HCT116 (cell line): ENCODE measurements around the gene CASZ1. TPM values are rescaled to one million over a fixed set of nuclear protein-coding genes. Genes with fewer than 3 reads are reported as not detected.

ENCODE experiments used
- ATAC-seq: fragments of 200-7000 bp; cut with Tn5 transposase; 2 replicates; pipeline ENCODE4 v1.9.1; 2020; ENCODE audit warnings: mild to moderate bottlenecking, moderate library complexity
- BruUV-seq: library from RNA; stranded (reverse); fragments of 400-500 nt; replicated peaks from 2 replicates; lab custom pipeline; 2021; lab: Mats Ljungman, UMichigan
- CTCF ChIA-PET: fragments of 300-600 bp; sonication (Branson Sonifier 250); formaldehyde crosslinking; loops from one replicate; lab custom pipeline; 2021; ENCODE audit warnings: antibody characterized with exemption; lab: Charles Lee
- POLR2A ChIA-PET: fragments of 300-600, 350-600 bp; sonication (Branson Sonifier 250); formaldehyde crosslinking; loops from one replicate; lab custom pipeline; 2021; ENCODE audit warnings: antibody characterized with exemption; lab: Charles Lee
- RAD21 ChIA-PET, 2 experiments: fragments of 300-600 bp; sonication (Branson Sonifier 250); formaldehyde crosslinking; loops; one replicate each; lab custom pipeline; 2023; ENCODE audit warnings: low total read pairs in 2 of 2; ENCODE audit not compliant: uncharacterized antibody in 2 of 2, unreplicated experiment in 2 of 2, low non-redundant PET in 1 of 2; lab: Charles Lee
- DNase-seq: peaks from one replicate; pipeline ENCODE4 v3.0.0-alpha.2; 2010; ENCODE audit warnings: low read depth, low spot score
- H2AFZ ChIP-seq: fragments of 200-600 bp; shearing (Covaris generic), sonication (generic); 2 replicates; pipeline ENCODE4 v1.6.1; 2017; ENCODE audit warnings: low read depth, mixed run types, mixed read lengths, antibody characterized with exemption, low read length; ENCODE audit not compliant: poor library complexity, severe bottlenecking
- H3K27ac ChIP-seq: 2 replicates; pipeline ENCODE4 v1.5.1; 2012; ENCODE audit warnings: low read depth, low read length
- H3K27me3 ChIP-seq: fragments of 200-600 bp; sonication (generic); 2 replicates; pipeline ENCODE4 v1.6.1; 2016; ENCODE audit warnings: mixed run types, low read length, mixed read lengths; ENCODE audit not compliant: insufficient read depth
- H3K36me3 ChIP-seq, 2 experiments: fragments of 200-500 bp in 1 of 2; fragments of 200-600 bp in 1 of 2; sonication (Bioruptor generic) in 1 of 2; sonication (generic) in 1 of 2; 2 replicates each; pipeline versions ENCODE4 v1.5.1 to v1.6.1; 2014 to 2016; ENCODE audit warnings: low read length in 2 of 2, inconsistent platforms in 1 of 2, mixed read lengths in 1 of 2, mixed run types in 1 of 2; ENCODE audit not compliant: insufficient read depth in 2 of 2, control insufficient read depth in 1 of 2
- H3K4me1 ChIP-seq, 2 experiments: fragments of 200-600 bp in 1 of 2; sonication (generic) in 1 of 2; 2 replicates each; pipeline versions ENCODE4 v1.5.1 to v1.6.1; 2012 to 2017; ENCODE audit warnings: low read length in 2 of 2, inconsistent platforms in 1 of 2, mild to moderate bottlenecking in 1 of 2, mixed read lengths in 1 of 2, mixed run types in 1 of 2, moderate library complexity in 1 of 2; ENCODE audit not compliant: insufficient read depth in 2 of 2, control insufficient read depth in 1 of 2
- H3K4me2 ChIP-seq: fragments of 200-600 bp; sonication (generic); 2 replicates; pipeline ENCODE4 v1.6.1; 2017; ENCODE audit warnings: mixed run types, low read length, mixed read lengths
- H3K4me3 ChIP-seq, 2 experiments: fragments of 200-600 bp in 1 of 2; sonication (generic) in 1 of 2; replicated peaks in 1 of 2; 2 replicates each; pipeline ENCODE4 v1.5.1; 2011 to 2016; ENCODE audit warnings: low read length in 2 of 2, control low read depth in 1 of 2, low read depth in 1 of 2, mild to moderate bottlenecking in 1 of 2, mixed read lengths in 1 of 2, mixed run types in 1 of 2
- H3K79me2 ChIP-seq: fragments of 200-600 bp; sonication (generic); 2 replicates; pipeline ENCODE4 v1.6.1; 2017; ENCODE audit warnings: mild to moderate bottlenecking, mixed run types, low read length, moderate library complexity, mixed read lengths; ENCODE audit not compliant: insufficient read depth
- H3K9ac ChIP-seq: fragments of 200-600 bp; sonication (generic); 2 replicates; pipeline ENCODE4 v1.6.1; 2016; ENCODE audit warnings: low read length, mixed read lengths
- H3K9me2 ChIP-seq: fragments of 200-600 bp; sonication (generic), shearing (Covaris generic); 2 replicates; pipeline ENCODE4 v1.6.1; 2017; ENCODE audit warnings: mixed run types, mild to moderate bottlenecking, moderate library complexity; ENCODE audit not compliant: insufficient read depth
- H3K9me3 ChIP-seq, 2 experiments: fragments of 200-500 bp in 1 of 2; fragments of 200-600 bp in 1 of 2; sonication (Bioruptor generic) in 1 of 2; sonication (generic) in 1 of 2; 2 replicates each; pipeline ENCODE4 v1.6.1; 2014 to 2017; ENCODE audit warnings: low read length in 2 of 2, mixed read lengths in 2 of 2, inconsistent platforms in 1 of 2, low read depth in 1 of 2, mild to moderate bottlenecking in 1 of 2, mixed run types in 1 of 2, moderate library complexity in 1 of 2; ENCODE audit not compliant: control insufficient read depth in 1 of 2, insufficient read depth in 1 of 2
- H4K20me1 ChIP-seq: fragments of 200-600 bp; sonication (generic), shearing (Covaris generic); 2 replicates; pipeline ENCODE4 v1.6.1; 2017; ENCODE audit warnings: mixed run types, mild to moderate bottlenecking, moderate library complexity; ENCODE audit not compliant: insufficient read depth
- CEBPB ChIP-seq: IDR thresholded peaks from 2 replicates; pipeline ENCODE4 v1.6.1; 2012; ENCODE audit warnings: low read depth
- EZH2 ChIP-seq: fragments of 200-600 bp; sonication (generic); IDR thresholded peaks from 2 replicates; pipeline ENCODE4 v1.6.1; 2017; ENCODE audit warnings: antibody characterized with exemption, mixed run types
- EZH2phosphoT487 ChIP-seq: fragments of 200-600 bp; IDR thresholded peaks from 2 replicates; pipeline ENCODE4 v1.6.1; 2018; ENCODE audit warnings: antibody characterized with exemption, borderline replicate concordance
- FOSL1 ChIP-seq: IDR thresholded peaks from 2 replicates; pipeline ENCODE4 v1.6.1; 2012; ENCODE audit warnings: low read depth
- JUND ChIP-seq: IDR thresholded peaks from 2 replicates; pipeline ENCODE4 v1.6.1; 2012
- MAX ChIP-seq: IDR thresholded peaks from 2 replicates; pipeline ENCODE4 v1.6.1; 2012
- POLR2A ChIP-seq: IDR thresholded peaks from 2 replicates; pipeline ENCODE4 v1.7.0; 2011; ENCODE audit warnings: borderline replicate concordance; ENCODE audit not compliant: insufficient read depth, insufficient read length; ENCODE audit errors: extremely low read depth
- POLR2AphosphoS5 ChIP-seq: IDR thresholded peaks from 2 replicates; pipeline ENCODE4 v1.6.1; 2011; ENCODE audit warnings: mild to moderate bottlenecking, low read depth, low read length, moderate library complexity
- RAD21 ChIP-seq: IDR thresholded peaks from 2 replicates; pipeline ENCODE4 v1.6.1; 2012; ENCODE audit warnings: low read depth, mild to moderate bottlenecking
- REST ChIP-seq: IDR thresholded peaks from 2 replicates; pipeline ENCODE4 v1.6.1; 2012; ENCODE audit warnings: low read depth
- SIN3A ChIP-seq: IDR thresholded peaks from 2 replicates; pipeline ENCODE4 v1.6.1; 2012; ENCODE audit warnings: low read depth
- SP1 ChIP-seq: IDR thresholded peaks from 2 replicates; pipeline ENCODE4 v1.6.1; 2012; ENCODE audit warnings: low read depth
- TCF7L2 ChIP-seq: IDR thresholded peaks from 2 replicates; pipeline ENCODE4 v1.7.0; 2011; ENCODE audit warnings: borderline replicate concordance, inconsistent platforms; ENCODE audit not compliant: insufficient read depth, insufficient read length; ENCODE audit errors: extremely low read depth
- YY1 ChIP-seq: IDR thresholded peaks from 2 replicates; pipeline ENCODE4 v1.6.1; 2011; ENCODE audit warnings: low read length, low read depth, moderate library complexity, mild to moderate bottlenecking; ENCODE audit not compliant: insufficient replicate concordance; ENCODE audit errors: extremely low read depth
- ZFX ChIP-seq: fragments of 450-650 bp; IDR thresholded peaks from 2 replicates; pipeline ENCODE4 v1.6.1; 2017
- ZNF274 ChIP-seq: fragments of 200-500 bp; sonication (Bioruptor generic); IDR thresholded peaks from 2 replicates; pipeline ENCODE4 v1.6.1; 2014; ENCODE audit warnings: mild to moderate bottlenecking, low read depth, low read length, inconsistent platforms
- intact Hi-C: fragments of 100-400 bp; cut with micrococcal nuclease; formaldehyde crosslinking; loops from 2 replicates; pipeline ENCODE4 v1.10.0; 2022
- total RNA-seq: library from RNA; stranded (reverse); gene quantifications from one replicate; pipeline ENCODE4 v1.2.1, GENCODE V29; 2021; ENCODE audit not compliant: unreplicated experiment
- TF ChIP-seq, protein P1 (sequence below), 3 experiments: fragments of 200-600 bp in 1 of 3; sonication (generic) in 1 of 3; IDR thresholded peaks in 2 of 3; conservative IDR thresholded peaks in 1 of 3; 2 replicates each; pipeline ENCODE4 v1.5.1; 2012 to 2017; ENCODE audit warnings: low read depth in 2 of 3, low read length in 2 of 3, antibody characterized with exemption in 1 of 3, borderline replicate concordance in 1 of 3, control low read depth in 1 of 3, mild to moderate bottlenecking in 1 of 3, mixed read lengths in 1 of 3, mixed run types in 1 of 3, moderate library complexity in 1 of 3; ENCODE audit not compliant: insufficient read depth in 1 of 3

Gene CASZ1
- total RNA-seq, 1 experiment from 2014 or later: 7.7 TPM

DNA sequence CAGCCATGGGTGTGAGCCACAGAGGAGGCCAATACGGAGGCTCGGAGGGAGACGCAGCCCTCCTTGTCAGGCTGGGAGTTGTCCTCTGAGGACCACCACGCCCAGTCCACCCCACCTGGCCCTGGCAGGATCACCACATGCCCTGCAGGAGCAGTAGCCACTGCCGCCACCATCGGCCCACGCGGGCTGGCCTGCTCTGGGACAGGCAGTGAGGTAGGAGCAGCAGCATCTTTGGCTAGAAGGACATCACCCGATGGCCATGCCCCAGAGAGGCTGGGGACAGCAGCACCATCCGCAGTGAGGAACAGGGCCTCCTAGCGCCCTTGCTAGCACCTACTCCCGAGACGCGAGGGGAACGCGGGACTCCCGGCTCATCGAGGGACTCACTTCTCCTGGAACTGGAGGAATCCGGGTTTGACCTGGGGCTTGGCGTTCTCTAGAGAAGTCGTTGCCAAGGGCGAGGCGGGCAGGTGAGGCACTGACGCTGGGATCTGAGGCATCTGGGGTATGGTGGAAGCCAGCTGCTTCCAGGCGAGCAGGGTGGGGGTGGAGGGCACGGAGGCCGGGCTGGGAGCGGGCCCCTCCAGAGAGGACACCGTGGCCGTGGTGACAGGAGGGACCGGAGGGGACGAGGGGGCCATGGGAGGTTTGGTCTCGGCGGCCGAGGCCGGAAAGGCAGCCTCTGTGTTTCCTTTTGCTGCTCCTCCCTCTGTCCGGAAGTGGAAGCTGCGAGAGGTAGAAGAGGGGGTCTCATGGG, 148.9 kb downstream of the CASZ1 start:
- Histone ChIP-seq H3K4me3 (no peak overlapping the region), H3K4me1 (peaks cover 0 to 20% of the 10 kb centered on the region in 2 experiments; a peak in 2 of 4 replicates), H3K4me2 (no peak overlapping the region), H3K27me3 (no peaks in the 10 kb centered on the region), H3K9me2 (no peaks in the 10 kb centered on the region), H3K27ac (no peak overlapping the region), H3K79me2 (no peaks in the 10 kb centered on the region), H3K36me3 (no peaks in the 10 kb centered on the region), H3K9me3 (no peaks in the 10 kb centered on the region), H3K9ac (no peak overlapping the region), H4K20me1 (no peaks in the 10 kb centered on the region), H2AFZ (no peak overlapping the region)
- no TSS peak for BruUV-seq
- ATAC-seq (no peak), DNase-seq (no peak)
- ChIA-PET POLR2A (no interaction called here), CTCF (no interaction called here), RAD21 (no interaction called here)
- intact Hi-C loops: no loop called here
- no peak for TF ChIP-seq JUND
- no peak for TF ChIP-seq SP1
- no peak for TF ChIP-seq POLR2AphosphoS5
- TF ChIP-seq FOSL1: no peak
- TF ChIP-seq EZH2: no peak
- no peak for TF ChIP-seq TCF7L2
- TF ChIP-seq YY1: no peak
- no peak for TF ChIP-seq SIN3A
- TF ChIP-seq POLR2A: no peak
- no peak for TF ChIP-seq ZNF274
- TF ChIP-seq REST: no peak
- TF ChIP-seq MAX: no peak
- TF ChIP-seq CEBPB: no peak
- TF ChIP-seq EZH2phosphoT487: no peak
- no peak for TF ChIP-seq ZFX
- TF ChIP-seq, protein P1, sequence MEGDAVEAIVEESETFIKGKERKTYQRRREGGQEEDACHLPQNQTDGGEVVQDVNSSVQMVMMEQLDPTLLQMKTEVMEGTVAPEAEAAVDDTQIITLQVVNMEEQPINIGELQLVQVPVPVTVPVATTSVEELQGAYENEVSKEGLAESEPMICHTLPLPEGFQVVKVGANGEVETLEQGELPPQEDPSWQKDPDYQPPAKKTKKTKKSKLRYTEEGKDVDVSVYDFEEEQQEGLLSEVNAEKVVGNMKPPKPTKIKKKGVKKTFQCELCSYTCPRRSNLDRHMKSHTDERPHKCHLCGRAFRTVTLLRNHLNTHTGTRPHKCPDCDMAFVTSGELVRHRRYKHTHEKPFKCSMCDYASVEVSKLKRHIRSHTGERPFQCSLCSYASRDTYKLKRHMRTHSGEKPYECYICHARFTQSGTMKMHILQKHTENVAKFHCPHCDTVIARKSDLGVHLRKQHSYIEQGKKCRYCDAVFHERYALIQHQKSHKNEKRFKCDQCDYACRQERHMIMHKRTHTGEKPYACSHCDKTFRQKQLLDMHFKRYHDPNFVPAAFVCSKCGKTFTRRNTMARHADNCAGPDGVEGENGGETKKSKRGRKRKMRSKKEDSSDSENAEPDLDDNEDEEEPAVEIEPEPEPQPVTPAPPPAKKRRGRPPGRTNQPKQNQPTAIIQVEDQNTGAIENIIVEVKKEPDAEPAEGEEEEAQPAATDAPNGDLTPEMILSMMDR (IDR thresholded peaks at IDR 0.05 in 2 of 3, conservative IDR thresholded peaks at IDR 0.05 in 1 of 3; ENCODE audit: borderline replicate concordance in 1 of 3, insufficient read depth in 1 of 3, low read depth in 2 of 3, low read length in 2 of 3): no peak
- no peak for TF ChIP-seq RAD21
